ENCODE results near the gene BEX3.

The BEX3 gene

DNA sequence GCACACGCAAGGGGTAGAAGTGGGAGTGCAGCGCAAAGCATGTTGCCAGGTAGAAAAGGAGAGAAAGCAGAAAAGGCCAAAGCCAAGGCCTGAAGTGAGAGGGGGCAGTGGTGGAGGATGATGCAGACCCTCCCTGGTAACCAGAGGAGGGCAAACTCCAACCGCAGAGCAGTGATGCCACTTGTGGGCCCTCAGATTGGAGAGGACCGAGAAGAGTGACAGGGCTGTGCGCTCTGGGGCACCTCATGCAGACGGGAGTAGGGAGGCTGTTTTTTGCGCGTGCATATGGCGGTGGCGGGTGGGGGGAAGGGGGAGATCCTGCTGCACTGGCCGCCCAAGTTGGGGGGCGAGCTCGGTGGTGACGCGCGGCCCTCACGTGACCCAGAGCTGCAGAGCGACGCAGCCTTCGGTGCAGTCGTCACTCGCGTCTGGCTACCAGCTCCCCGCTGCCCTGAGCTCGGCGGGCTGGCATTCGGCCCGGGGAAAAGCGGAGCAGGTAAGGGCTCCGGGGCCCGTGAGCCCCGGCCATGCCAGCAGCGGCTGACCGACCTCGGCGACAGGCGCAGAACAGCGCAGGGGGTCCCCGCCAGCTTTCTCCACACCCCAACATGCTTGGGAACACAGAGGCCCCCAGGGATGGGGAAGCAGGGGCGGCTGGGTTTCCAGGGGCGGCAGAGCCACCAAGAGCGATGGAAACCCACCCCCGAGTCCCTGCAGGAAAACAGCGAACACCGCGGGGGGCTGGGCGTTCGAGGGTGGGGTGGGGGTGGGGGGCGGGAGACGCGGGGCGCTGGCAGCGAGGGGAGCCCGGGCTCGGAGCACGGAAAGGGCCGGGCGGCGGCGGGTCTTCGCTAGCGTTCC, at the start of gene BEX3:
TSS of gene BEX3 (plus strand) at position 421 of the 861 bp plus-strand sequence. CDS start 984 bp downstream, outside the sequence.
- ChIA-PET CTCF (interaction anchor here (0.9 to 1.4 kb wide), 2 partner anchors 87 to 185 kb away, joined by 3 to 4 read pairs; no protein-coding TSS in a partner anchor), POLR2A (interaction anchor here (0.6 to 2.1 kb wide), 7 partner anchors 9 to 310 kb away, joined by 3 to 10 read pairs (median 4); partner anchors contain the start of gene TCEAL9)
- no peaks in the 10 kb centered on the region; the same call in 1 of the 2 replicates for H3K9me3 ChIP-seq (ENCODE audit: control insufficient read depth, insufficient read depth, low read depth, low read length)
- peak within 1 kb of the TSS; percentile 77 for H3K4me3 ChIP-seq (ENCODE audit: low read depth, low read length)
- no peaks in the 10 kb centered on the region for H3K4me1 ChIP-seq (ENCODE audit: control insufficient read depth, insufficient read depth, low read length)
- H3K27ac ChIP-seq (ENCODE audit: extremely low read depth, low read depth, low read length): peak within 1 kb of the TSS; percentile 80
- peaks cover 4 to 23% of the 10 kb centered on the region in 2 experiments; a peak in 2 of 3 replicates for H3K36me3 ChIP-seq (ENCODE audit: control insufficient read depth in 2 of 2, insufficient read depth in 1 of 2, low read length in 2 of 2)
- TF ChIP-seq, protein P1, sequence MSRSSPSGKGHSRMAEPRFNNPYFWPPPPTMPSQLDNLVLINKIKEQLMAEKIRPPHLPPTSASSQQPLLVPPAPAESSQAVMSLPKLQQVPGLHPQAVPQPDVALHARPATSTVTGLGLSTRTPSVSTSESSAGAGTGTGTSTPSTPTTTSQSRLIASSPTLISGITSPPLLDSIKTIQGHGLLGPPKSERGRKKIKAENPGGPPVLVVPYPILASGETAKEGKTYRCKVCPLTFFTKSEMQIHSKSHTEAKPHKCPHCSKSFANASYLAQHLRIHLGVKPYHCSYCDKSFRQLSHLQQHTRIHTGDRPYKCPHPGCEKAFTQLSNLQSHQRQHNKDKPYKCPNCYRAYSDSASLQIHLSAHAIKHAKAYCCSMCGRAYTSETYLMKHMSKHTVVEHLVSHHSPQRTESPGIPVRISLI (tag by site-specific recombination; IDR thresholded peaks at IDR 0.05): peak; percentile 78
- TF ChIP-seq, protein P2, sequence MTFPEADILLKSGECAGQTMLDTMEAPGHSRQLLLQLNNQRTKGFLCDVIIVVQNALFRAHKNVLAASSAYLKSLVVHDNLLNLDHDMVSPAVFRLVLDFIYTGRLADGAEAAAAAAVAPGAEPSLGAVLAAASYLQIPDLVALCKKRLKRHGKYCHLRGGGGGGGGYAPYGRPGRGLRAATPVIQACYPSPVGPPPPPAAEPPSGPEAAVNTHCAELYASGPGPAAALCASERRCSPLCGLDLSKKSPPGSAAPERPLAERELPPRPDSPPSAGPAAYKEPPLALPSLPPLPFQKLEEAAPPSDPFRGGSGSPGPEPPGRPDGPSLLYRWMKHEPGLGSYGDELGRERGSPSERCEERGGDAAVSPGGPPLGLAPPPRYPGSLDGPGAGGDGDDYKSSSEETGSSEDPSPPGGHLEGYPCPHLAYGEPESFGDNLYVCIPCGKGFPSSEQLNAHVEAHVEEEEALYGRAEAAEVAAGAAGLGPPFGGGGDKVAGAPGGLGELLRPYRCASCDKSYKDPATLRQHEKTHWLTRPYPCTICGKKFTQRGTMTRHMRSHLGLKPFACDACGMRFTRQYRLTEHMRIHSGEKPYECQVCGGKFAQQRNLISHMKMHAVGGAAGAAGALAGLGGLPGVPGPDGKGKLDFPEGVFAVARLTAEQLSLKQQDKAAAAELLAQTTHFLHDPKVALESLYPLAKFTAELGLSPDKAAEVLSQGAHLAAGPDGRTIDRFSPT (tag by site-specific recombination; IDR thresholded peaks at IDR 0.05): peak; percentile 65
- TF ChIP-seq, protein P3, sequence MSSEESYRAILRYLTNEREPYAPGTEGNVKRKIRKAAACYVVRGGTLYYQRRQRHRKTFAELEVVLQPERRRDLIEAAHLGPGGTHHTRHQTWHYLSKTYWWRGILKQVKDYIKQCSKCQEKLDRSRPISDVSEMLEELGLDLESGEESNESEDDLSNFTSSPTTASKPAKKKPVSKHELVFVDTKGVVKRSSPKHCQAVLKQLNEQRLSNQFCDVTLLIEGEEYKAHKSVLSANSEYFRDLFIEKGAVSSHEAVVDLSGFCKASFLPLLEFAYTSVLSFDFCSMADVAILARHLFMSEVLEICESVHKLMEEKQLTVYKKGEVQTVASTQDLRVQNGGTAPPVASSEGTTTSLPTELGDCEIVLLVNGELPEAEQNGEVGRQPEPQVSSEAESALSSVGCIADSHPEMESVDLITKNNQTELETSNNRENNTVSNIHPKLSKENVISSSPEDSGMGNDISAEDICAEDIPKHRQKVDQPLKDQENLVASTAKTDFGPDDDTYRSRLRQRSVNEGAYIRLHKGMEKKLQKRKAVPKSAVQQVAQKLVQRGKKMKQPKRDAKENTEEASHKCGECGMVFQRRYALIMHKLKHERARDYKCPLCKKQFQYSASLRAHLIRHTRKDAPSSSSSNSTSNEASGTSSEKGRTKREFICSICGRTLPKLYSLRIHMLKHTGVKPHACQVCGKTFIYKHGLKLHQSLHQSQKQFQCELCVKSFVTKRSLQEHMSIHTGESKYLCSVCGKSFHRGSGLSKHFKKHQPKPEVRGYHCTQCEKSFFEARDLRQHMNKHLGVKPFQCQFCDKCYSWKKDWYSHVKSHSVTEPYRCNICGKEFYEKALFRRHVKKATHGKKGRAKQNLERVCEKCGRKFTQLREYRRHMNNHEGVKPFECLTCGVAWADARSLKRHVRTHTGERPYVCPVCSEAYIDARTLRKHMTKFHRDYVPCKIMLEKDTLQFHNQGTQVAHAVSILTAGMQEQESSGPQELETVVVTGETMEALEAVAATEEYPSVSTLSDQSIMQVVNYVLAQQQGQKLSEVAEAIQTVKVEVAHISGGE (tag by site-specific recombination; conservative IDR thresholded peaks at IDR 0.05; ENCODE audit: low read depth): no peak; the same call in 1 of the 2 replicates
- TF ChIP-seq ZBTB8A (tag by site-specific recombination; IDR thresholded peaks at IDR 0.05): peak; percentile 17; the same call in 1 of the 2 replicates
- TF ChIP-seq RBAK (tag by site-specific recombination; IDR thresholded peaks at IDR 0.05): no peak
- TF ChIP-seq ZNF366 (tag by site-specific recombination; conservative IDR thresholded peaks at IDR 0.05): peak; percentile 67
- peak; percentile 90 for TF ChIP-seq ZBTB17 (tag by site-specific recombination; IDR thresholded peaks at IDR 0.05)
- TF ChIP-seq, protein P4, sequence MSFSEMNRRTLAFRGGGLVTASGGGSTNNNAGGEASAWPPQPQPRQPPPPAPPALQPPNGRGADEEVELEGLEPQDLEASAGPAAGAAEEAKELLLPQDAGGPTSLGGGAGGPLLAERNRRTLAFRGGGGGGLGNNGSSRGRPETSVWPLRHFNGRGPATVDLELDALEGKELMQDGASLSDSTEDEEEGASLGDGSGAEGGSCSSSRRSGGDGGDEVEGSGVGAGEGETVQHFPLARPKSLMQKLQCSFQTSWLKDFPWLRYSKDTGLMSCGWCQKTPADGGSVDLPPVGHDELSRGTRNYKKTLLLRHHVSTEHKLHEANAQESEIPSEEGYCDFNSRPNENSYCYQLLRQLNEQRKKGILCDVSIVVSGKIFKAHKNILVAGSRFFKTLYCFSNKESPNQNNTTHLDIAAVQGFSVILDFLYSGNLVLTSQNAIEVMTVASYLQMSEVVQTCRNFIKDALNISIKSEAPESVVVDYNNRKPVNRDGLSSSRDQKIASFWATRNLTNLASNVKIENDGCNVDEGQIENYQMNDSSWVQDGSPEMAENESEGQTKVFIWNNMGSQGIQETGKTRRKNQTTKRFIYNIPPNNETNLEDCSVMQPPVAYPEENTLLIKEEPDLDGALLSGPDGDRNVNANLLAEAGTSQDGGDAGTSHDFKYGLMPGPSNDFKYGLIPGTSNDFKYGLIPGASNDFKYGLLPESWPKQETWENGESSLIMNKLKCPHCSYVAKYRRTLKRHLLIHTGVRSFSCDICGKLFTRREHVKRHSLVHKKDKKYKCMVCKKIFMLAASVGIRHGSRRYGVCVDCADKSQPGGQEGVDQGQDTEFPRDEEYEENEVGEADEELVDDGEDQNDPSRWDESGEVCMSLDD (tag by site-specific recombination; IDR thresholded peaks at IDR 0.05): peak; percentile 87
- TF ChIP-seq, protein P5, sequence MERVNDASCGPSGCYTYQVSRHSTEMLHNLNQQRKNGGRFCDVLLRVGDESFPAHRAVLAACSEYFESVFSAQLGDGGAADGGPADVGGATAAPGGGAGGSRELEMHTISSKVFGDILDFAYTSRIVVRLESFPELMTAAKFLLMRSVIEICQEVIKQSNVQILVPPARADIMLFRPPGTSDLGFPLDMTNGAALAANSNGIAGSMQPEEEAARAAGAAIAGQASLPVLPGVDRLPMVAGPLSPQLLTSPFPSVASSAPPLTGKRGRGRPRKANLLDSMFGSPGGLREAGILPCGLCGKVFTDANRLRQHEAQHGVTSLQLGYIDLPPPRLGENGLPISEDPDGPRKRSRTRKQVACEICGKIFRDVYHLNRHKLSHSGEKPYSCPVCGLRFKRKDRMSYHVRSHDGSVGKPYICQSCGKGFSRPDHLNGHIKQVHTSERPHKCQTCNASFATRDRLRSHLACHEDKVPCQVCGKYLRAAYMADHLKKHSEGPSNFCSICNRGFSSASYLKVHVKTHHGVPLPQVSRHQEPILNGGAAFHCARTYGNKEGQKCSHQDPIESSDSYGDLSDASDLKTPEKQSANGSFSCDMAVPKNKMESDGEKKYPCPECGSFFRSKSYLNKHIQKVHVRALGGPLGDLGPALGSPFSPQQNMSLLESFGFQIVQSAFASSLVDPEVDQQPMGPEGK (tag by site-specific recombination; IDR thresholded peaks at IDR 0.05): peak; percentile 99
- TF ChIP-seq GLIS2 (tag by site-specific recombination; IDR thresholded peaks at IDR 0.05): peak; percentile 85
- TF ChIP-seq ZSCAN16 (tag by site-specific recombination; IDR thresholded peaks at IDR 0.05): no peak
- TF ChIP-seq OSR2 (tag by site-specific recombination; IDR thresholded peaks at IDR 0.05): no peak
- TF ChIP-seq SP7 (tag by site-specific recombination; IDR thresholded peaks at IDR 0.05): peak; percentile 36; the same call in 1 of the 2 replicates
- TF ChIP-seq ZBTB48 (tag by site-specific recombination; IDR thresholded peaks at IDR 0.05): peak; percentile 81
- no peak for TF ChIP-seq BCL11B (tag by site-specific recombination; IDR thresholded peaks at IDR 0.05; ENCODE audit: low read depth)
- 0 out of 2 replicates have a peak, but pooled peaks have one; percentile 13 for TF ChIP-seq ZNF423 (tag by site-specific recombination; IDR thresholded peaks at IDR 0.05)
- TF ChIP-seq, protein P6, sequence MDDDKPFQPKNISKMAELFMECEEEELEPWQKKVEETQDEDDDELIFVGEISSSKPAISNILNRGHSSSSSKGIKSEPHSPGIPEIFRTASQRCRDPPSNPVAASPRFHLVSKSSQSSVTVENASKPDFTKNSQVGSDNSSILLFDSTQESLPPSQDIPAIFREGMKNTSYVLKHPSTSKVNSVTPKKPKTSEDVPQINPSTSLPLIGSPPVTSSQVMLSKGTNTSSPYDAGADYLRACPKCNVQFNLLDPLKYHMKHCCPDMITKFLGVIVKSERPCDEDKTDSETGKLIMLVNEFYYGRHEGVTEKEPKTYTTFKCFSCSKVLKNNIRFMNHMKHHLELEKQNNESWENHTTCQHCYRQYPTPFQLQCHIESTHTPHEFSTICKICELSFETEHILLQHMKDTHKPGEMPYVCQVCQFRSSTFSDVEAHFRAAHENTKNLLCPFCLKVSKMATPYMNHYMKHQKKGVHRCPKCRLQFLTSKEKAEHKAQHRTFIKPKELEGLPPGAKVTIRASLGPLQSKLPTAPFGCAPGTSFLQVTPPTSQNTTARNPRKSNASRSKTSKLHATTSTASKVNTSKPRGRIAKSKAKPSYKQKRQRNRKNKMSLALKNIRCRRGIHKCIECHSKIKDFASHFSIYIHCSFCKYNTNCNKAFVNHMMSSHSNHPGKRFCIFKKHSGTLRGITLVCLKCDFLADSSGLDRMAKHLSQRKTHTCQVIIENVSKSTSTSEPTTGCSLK (tag by site-specific recombination; IDR thresholded peaks at IDR 0.05): no peak
- TF ChIP-seq, protein P7, sequence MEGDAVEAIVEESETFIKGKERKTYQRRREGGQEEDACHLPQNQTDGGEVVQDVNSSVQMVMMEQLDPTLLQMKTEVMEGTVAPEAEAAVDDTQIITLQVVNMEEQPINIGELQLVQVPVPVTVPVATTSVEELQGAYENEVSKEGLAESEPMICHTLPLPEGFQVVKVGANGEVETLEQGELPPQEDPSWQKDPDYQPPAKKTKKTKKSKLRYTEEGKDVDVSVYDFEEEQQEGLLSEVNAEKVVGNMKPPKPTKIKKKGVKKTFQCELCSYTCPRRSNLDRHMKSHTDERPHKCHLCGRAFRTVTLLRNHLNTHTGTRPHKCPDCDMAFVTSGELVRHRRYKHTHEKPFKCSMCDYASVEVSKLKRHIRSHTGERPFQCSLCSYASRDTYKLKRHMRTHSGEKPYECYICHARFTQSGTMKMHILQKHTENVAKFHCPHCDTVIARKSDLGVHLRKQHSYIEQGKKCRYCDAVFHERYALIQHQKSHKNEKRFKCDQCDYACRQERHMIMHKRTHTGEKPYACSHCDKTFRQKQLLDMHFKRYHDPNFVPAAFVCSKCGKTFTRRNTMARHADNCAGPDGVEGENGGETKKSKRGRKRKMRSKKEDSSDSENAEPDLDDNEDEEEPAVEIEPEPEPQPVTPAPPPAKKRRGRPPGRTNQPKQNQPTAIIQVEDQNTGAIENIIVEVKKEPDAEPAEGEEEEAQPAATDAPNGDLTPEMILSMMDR (tag by site-specific recombination; IDR thresholded peaks at IDR 0.05): peak; percentile 32; the same call in 1 of the 2 replicates
- TF ChIP-seq SCRT2 (tag by site-specific recombination; IDR thresholded peaks at IDR 0.05): peak; percentile 76
- no peak for TF ChIP-seq GLI2 (tag by site-specific recombination; IDR thresholded peaks at IDR 0.05; ENCODE audit: borderline replicate concordance, low read depth)

Data from HEK293 (cell line).